Measurements from ENCODE around the gene SYPL1. TPM values are rescaled to one million over a fixed set of nuclear protein-coding genes. Genes with fewer than 3 reads are reported as not detected.

Gene SYPL1
- total and polyA plus RNA-seq, 9 of the 15 experiments (the other 6 are each of a cell fraction or from before 2014, with no cell fraction given), result 23.8 to 214 (median 70.2) TPM

- TF ChIP-seq NR0B1 (IDR thresholded peaks at IDR 0.05; ENCODE audit: partially characterized antibody) (no peak), RCOR1 (IDR thresholded peaks at IDR 0.05; ENCODE audit: borderline replicate concordance in 1 of 2, low read depth in 2 of 2, low read length in 2 of 2) (peak in 1 of 2 experiments; percentile 36; a peak in 1 of 4 replicates), VEZF1 (CRISPR knock-in tag; IDR thresholded peaks at IDR 0.05) (no peak), FOXA3 (CRISPR knock-in tag; conservative IDR thresholded peaks at IDR 0.05 in 1 of 2, IDR thresholded peaks at IDR 0.05 in 1 of 2) (no peak), PRPF4 (IDR thresholded peaks at IDR 0.05; ENCODE audit: insufficient read depth, low read depth, low read length, poor library complexity, severe bottlenecking) (no peak), CTCFL (IDR thresholded peaks at IDR 0.05; ENCODE audit: borderline replicate concordance, insufficient read depth, low read depth, low read length, poor library complexity, severe bottlenecking) (no peak), SMARCE1 (IDR thresholded peaks at IDR 0.05) (peak; percentile 43; the same call in 1 of the 2 replicates), LARP7 (IDR thresholded peaks at IDR 0.05) (no peak), GTF2B (IDR thresholded peaks at IDR 0.05; ENCODE audit: extremely low read depth, insufficient read length) (no peak), ASH1L (IDR thresholded peaks at IDR 0.05; ENCODE audit: borderline replicate concordance, low read depth, partially characterized antibody) (no peak), ZNF589 (CRISPR knock-in tag; IDR thresholded peaks at IDR 0.05; ENCODE audit: low read depth) (no peak)
These were observed 14.2 kb upstream of the SYPL1 start (continued) for GRCh38 chr7:106126170-106126938.

Measured in K562 (cell line).